GM23338 (cell line): ENCODE measurements around the gene CDK5RAP2. TPM values are rescaled to one million over a fixed set of nuclear protein-coding genes. Genes with fewer than 3 reads are reported as not detected.

ENCODE experiments used
- ATAC-seq: fragments of 200-7000 bp; cut with Tn5 transposase; 3 replicates; pipeline ENCODE4 v1.9.1; 2020
- DNase-seq: peaks from one replicate; pipeline ENCODE4 v3.0.0-alpha.2; 2015; ENCODE audit warnings: low spot score
- H2AFZ ChIP-seq: fragments of 200-600 bp; sonication (generic); 2 replicates; pipeline ENCODE4 v1.8.0; 2016; ENCODE audit warnings: antibody characterized with exemption, mild to moderate bottlenecking, moderate library complexity
- H3F3A ChIP-seq: fragments of 200-600 bp; sonication (generic); replicated peaks from 2 replicates; pipeline ENCODE4 v1.8.0; 2017; ENCODE audit warnings: antibody characterized with exemption, mixed run types, low read depth
- H3K27ac ChIP-seq: fragments of 200-600 bp; sonication (generic); 2 replicates; pipeline ENCODE4 v1.6.1; 2016; ENCODE audit warnings: low read depth
- H3K27me3 ChIP-seq: fragments of 200-600 bp; sonication (generic); 2 replicates; pipeline ENCODE4 v1.8.0; 2016; ENCODE audit warnings: mild to moderate bottlenecking, mixed run types, moderate library complexity; ENCODE audit not compliant: insufficient read depth
- H3K36me3 ChIP-seq: fragments of 200-600 bp; sonication (generic); 2 replicates; pipeline ENCODE4 v1.8.0; 2016; ENCODE audit warnings: mild to moderate bottlenecking; ENCODE audit not compliant: insufficient read depth
- H3K4me1 ChIP-seq: fragments of 200-600 bp; sonication (generic); 2 replicates; pipeline ENCODE4 v1.8.0; 2016; ENCODE audit warnings: mild to moderate bottlenecking, moderate library complexity; ENCODE audit not compliant: insufficient read depth
- H3K4me2 ChIP-seq: fragments of 200-600 bp; sonication (generic); 2 replicates; pipeline ENCODE4 v1.7.1; 2017; ENCODE audit warnings: mixed run types
- H3K4me3 ChIP-seq: fragments of 200-600 bp; sonication (generic); 2 replicates; pipeline ENCODE4 v1.6.1; 2016; ENCODE audit warnings: mixed run types
- H3K79me2 ChIP-seq: fragments of 200-600 bp; sonication (generic); replicated peaks from 2 replicates; pipeline ENCODE4 v1.8.0; 2017; ENCODE audit warnings: mild to moderate bottlenecking; ENCODE audit not compliant: insufficient read depth
- H3K9me2 ChIP-seq: fragments of 200-600 bp; sonication (generic); 2 replicates; pipeline ENCODE4 v1.8.0; 2017; ENCODE audit not compliant: insufficient read depth
- H4K20me1 ChIP-seq: fragments of 200-600 bp; sonication (generic); replicated peaks from 2 replicates; pipeline ENCODE4 v1.8.0; 2017; ENCODE audit warnings: mild to moderate bottlenecking; ENCODE audit not compliant: insufficient read depth
- H3K27ac Mint-ChIP-seq: 2 replicates; pipeline ENCODE4 v1.8.0; 2020; ENCODE audit warnings: inconsistent platforms, mild to moderate bottlenecking, moderate library complexity, mixed read lengths
- H3K27me3 Mint-ChIP-seq: 3 replicates; pipeline ENCODE4 v1.8.0; 2022; ENCODE audit warnings: low read depth, mild to moderate bottlenecking, moderate library complexity, mixed read lengths, inconsistent platforms; ENCODE audit not compliant: insufficient read depth, poor library complexity
- H3K36me3 Mint-ChIP-seq: 3 replicates; pipeline ENCODE4 v1.8.0; 2021; ENCODE audit warnings: low read depth, mild to moderate bottlenecking, inconsistent platforms, moderate library complexity, mixed read lengths
- H3K4me1 Mint-ChIP-seq: 3 replicates; pipeline ENCODE4 v1.8.0; 2020; ENCODE audit warnings: mild to moderate bottlenecking, inconsistent platforms, mixed read lengths
- H3K4me3 Mint-ChIP-seq: 3 replicates; pipeline ENCODE4 v1.8.0; 2021; ENCODE audit warnings: moderate library complexity, mild to moderate bottlenecking, inconsistent platforms, mixed read lengths
- H3K9me3 Mint-ChIP-seq: 3 replicates; pipeline ENCODE4 v1.8.0; 2020; ENCODE audit warnings: moderate library complexity, mild to moderate bottlenecking, inconsistent platforms, mixed read lengths
- EZH2 ChIP-seq: fragments of 200-600 bp; sonication (generic); IDR thresholded peaks from one replicate; pipeline ENCODE4 v1.8.0; 2017; ENCODE audit warnings: antibody characterized with exemption, mild to moderate bottlenecking, low read depth; ENCODE audit not compliant: unreplicated experiment
- NANOG ChIP-seq: IDR thresholded peaks from 2 replicates; pipeline ENCODE4 v1.6.1; 2016; ENCODE audit warnings: antibody characterized with exemption, borderline replicate concordance
- REST ChIP-seq: IDR thresholded peaks from one replicate; pipeline ENCODE4 v1.6.1; 2018; ENCODE audit warnings: antibody characterized with exemption; ENCODE audit not compliant: unreplicated experiment
- STAT1 ChIP-seq: IDR thresholded peaks from one replicate; pipeline ENCODE4 v1.6.1; 2016; ENCODE audit warnings: antibody characterized with exemption; ENCODE audit not compliant: unreplicated experiment
- ZNF331 ChIP-seq: fragments of 250-450 bp; sonication (Bioruptor Pico); IDR thresholded peaks from 2 replicates; pipeline ENCODE4 v1.5.0; 2020; ENCODE audit warnings: low read depth, mild to moderate bottlenecking, moderate library complexity
- ZNF462 ChIP-seq: fragments of 250-450 bp; sonication (Bioruptor Pico); IDR thresholded peaks from 2 replicates; pipeline ENCODE4 v1.5.0; 2020; ENCODE audit warnings: mild to moderate bottlenecking, moderate library complexity
- polyA plus RNA-seq: library from polyadenylated mRNA; unstranded; fragments of >200 nt; fragmentation: Nextera tagmentation; extraction: Ambion mirVana; gene quantifications from 2 replicates; pipeline ENCODE4 v1.2.1, GENCODE V29; 2016
- total RNA-seq: library from RNA; depleted of rRNA; stranded (reverse); fragments of >200 nt; shearing (Covaris generic); gene quantifications from 2 replicates; pipeline ENCODE4 v1.2.3, GENCODE V29; 2014

Gene CDK5RAP2
- total and polyA plus RNA-seq, 2 experiments from 2014 or later: 50.7 to 65.7 TPM

- TF ChIP-seq REST: no peak
Observed at GRCh38 chr9:120436983-120437475, 142.9 kb downstream of the CDK5RAP2 start (continued).

GRCh38 chr9:120436446-120436845 is 143.5 kb downstream of the CDK5RAP2 start:
- no peaks in the 10 kb centered on the region; the same call in 2 of the 3 replicates for H3K9me3 Mint-ChIP-seq
- H3K36me3 ChIP-seq: 0 out of 2 replicates have a peak, but pooled peaks cover 8% of the 10 kb centered on the region
- no peak overlapping the region for H3K27ac ChIP-seq

More at GRCh38 chr9:120436446-120436845, 143.5 kb downstream of the CDK5RAP2 start:
- Mint-ChIP-seq H3K27ac (no peak overlapping the region), H3K4me3 (no peak overlapping the region), H3K4me1 (peaks cover 5% of the 10 kb centered on the region; the same call in 2 of the 3 replicates), H3K36me3 (peaks cover 38% of the 10 kb centered on the region), H3K27me3 (no peaks in the 10 kb centered on the region)
- Histone ChIP-seq H3K4me1 (peaks cover 6% of the 10 kb centered on the region; the same call in 1 of the 2 replicates), H3K4me2 (no peak overlapping the region), H3K4me3 (no peak overlapping the region), H2AFZ (no peak overlapping the region), H3K79me2 (no peaks in the 10 kb centered on the region), H3F3A (no peaks in the 10 kb centered on the region), H3K27me3 (no peaks in the 10 kb centered on the region), H4K20me1 (0 out of 2 replicates have a peak, but pooled peaks cover 4% of the 10 kb centered on the region), H3K9me2 (no peaks in the 10 kb centered on the region)
- ATAC-seq (no peak), DNase-seq (no peak)
- TF ChIP-seq REST (no peak), ZNF331 (no peak), ZNF462 (no peak), NANOG (no peak), STAT1 (no peak), EZH2 (no peak)
